ENCODE measurements around the gene DGKE.

DGKE gene

GRCh38 chr17:56918916-56919315 is 85.0 kb downstream of the DGKE start:
- no peak for DNase-seq

Data from NCI-H69 (cell line).